ENCODE data around the gene POLR1C.

The POLR1C gene

GRCh38 chr6:43506171-43506570, 10.7 kb upstream of the POLR1C start:
- Histone ChIP-seq H3K4me3 (ENCODE audit: low read length, poor library complexity, severe bottlenecking) (no peak overlapping the region), H2AFZ (ENCODE audit: low read length) (no peak overlapping the region), H3K36me3 (ENCODE audit: insufficient read depth, low read length) (peaks cover 33% of the 10 kb centered on the region; the same call in 1 of the 2 replicates), H4K20me1 (ENCODE audit: insufficient read depth, low read length, poor library complexity, severe bottlenecking) (no peaks in the 10 kb centered on the region), H3K9me3 (ENCODE audit: insufficient read depth, low read depth, low read length) (no peaks in the 10 kb centered on the region), H3K9ac (ENCODE audit: low read depth, low read length, poor library complexity, severe bottlenecking) (no peak overlapping the region), H3K27me3 (ENCODE audit: insufficient read depth, low read length, poor library complexity, severe bottlenecking) (no peaks in the 10 kb centered on the region), H3K4me2 (ENCODE audit: low read depth, low read length, poor library complexity, severe bottlenecking) (no peak overlapping the region), H3F3A (ENCODE audit: low read depth) (peaks cover under 1% of the 10 kb centered on the region; the same call in 1 of the 2 replicates), H3K9me2 (replicated peaks; ENCODE audit: low read depth, low read length) (no peaks in the 10 kb centered on the region), H3K4me1 (ENCODE audit: insufficient read depth, low read length, poor library complexity, severe bottlenecking) (no peaks in the 10 kb centered on the region), H3K79me2 (ENCODE audit: insufficient read depth, low read length) (no peaks in the 10 kb centered on the region)
- TF ChIP-seq CTCF (conservative IDR thresholded peaks at IDR 0.05; ENCODE audit: low read length) = no peak
- TF ChIP-seq EZH2phosphoT487 (IDR thresholded peaks at IDR 0.05; ENCODE audit: borderline replicate concordance) = no peak

GRCh38 chr6:43506667-43507471, 10.0 kb upstream of the POLR1C start:
- Histone ChIP-seq H3K4me2 (ENCODE audit: low read depth, low read length, poor library complexity, severe bottlenecking) (no peak overlapping the region), H3K27me3 (ENCODE audit: insufficient read depth, low read length, poor library complexity, severe bottlenecking) (no peaks in the 10 kb centered on the region), H3K4me3 (ENCODE audit: low read length, poor library complexity, severe bottlenecking) (no peak overlapping the region), H3F3A (ENCODE audit: low read depth) (peaks cover 2% of the 10 kb centered on the region; the same call in 1 of the 2 replicates), H3K36me3 (ENCODE audit: insufficient read depth, low read length) (peaks cover 26% of the 10 kb centered on the region; the same call in 1 of the 2 replicates), H3K9me2 (replicated peaks; ENCODE audit: low read depth, low read length) (no peaks in the 10 kb centered on the region), H3K9me3 (ENCODE audit: insufficient read depth, low read depth, low read length) (no peaks in the 10 kb centered on the region), H3K9ac (ENCODE audit: low read depth, low read length, poor library complexity, severe bottlenecking) (no peak overlapping the region), H2AFZ (ENCODE audit: low read length) (no peak overlapping the region), H3K79me2 (ENCODE audit: insufficient read depth, low read length) (no peaks in the 10 kb centered on the region), H4K20me1 (ENCODE audit: insufficient read depth, low read length, poor library complexity, severe bottlenecking) (no peaks in the 10 kb centered on the region), H3K4me1 (ENCODE audit: insufficient read depth, low read length, poor library complexity, severe bottlenecking) (no peaks in the 10 kb centered on the region)
- no peak for TF ChIP-seq EZH2phosphoT487 (IDR thresholded peaks at IDR 0.05; ENCODE audit: borderline replicate concordance)
- peak; percentile 93 for TF ChIP-seq CTCF (conservative IDR thresholded peaks at IDR 0.05; ENCODE audit: low read length)

- H3K9ac ChIP-seq (ENCODE audit: low read depth, low read length, poor library complexity, severe bottlenecking) = no peak overlapping the region
- TF ChIP-seq CTCF (conservative IDR thresholded peaks at IDR 0.05; ENCODE audit: low read length) (no peak), EZH2phosphoT487 (IDR thresholded peaks at IDR 0.05; ENCODE audit: borderline replicate concordance) (no peak)
- no peak overlapping the region for H3K4me3 ChIP-seq (ENCODE audit: low read length, poor library complexity, severe bottlenecking)
- H3F3A ChIP-seq (ENCODE audit: low read depth) = peaks cover 2% of the 10 kb centered on the region; the same call in 1 of the 2 replicates
- no peak overlapping the region for H2AFZ ChIP-seq (ENCODE audit: low read length)
- H3K4me2 ChIP-seq (ENCODE audit: low read depth, low read length, poor library complexity, severe bottlenecking) = no peak overlapping the region
- no peaks in the 10 kb centered on the region for H3K27me3 ChIP-seq (ENCODE audit: insufficient read depth, low read length, poor library complexity, severe bottlenecking)
- peaks cover 5% of the 10 kb centered on the region; the same call in 1 of the 2 replicates for H3K79me2 ChIP-seq (ENCODE audit: insufficient read depth, low read length)
- H3K9me2 ChIP-seq (replicated peaks; ENCODE audit: low read depth, low read length) = no peaks in the 10 kb centered on the region
- H3K36me3 ChIP-seq (ENCODE audit: insufficient read depth, low read length) = peaks cover 24% of the 10 kb centered on the region; the same call in 1 of the 2 replicates
- peaks cover 2% of the 10 kb centered on the region for H3K4me1 ChIP-seq (ENCODE audit: insufficient read depth, low read length, poor library complexity, severe bottlenecking)
- no peaks in the 10 kb centered on the region for H3K9me3 ChIP-seq (ENCODE audit: insufficient read depth, low read depth, low read length)
- H4K20me1 ChIP-seq (ENCODE audit: insufficient read depth, low read length, poor library complexity, severe bottlenecking) = peaks cover 10% of the 10 kb centered on the region
These were observed 8.3 kb upstream of the POLR1C start for GRCh38 chr6:43508481-43509141.
